Activated naive CD4-positive, alpha-beta T cell treated with anti-CD3 and anti-CD28 coated beads for 36 hours (primary cell): ENCODE results near the gene ESR1. TPM values are rescaled to one million over a fixed set of nuclear protein-coding genes. Genes with fewer than 3 reads are reported as not detected.

Source experiments
- CTCF ChIA-PET: fragments of 350-600 bp; sonication (Branson Sonifier 250); formaldehyde crosslinking; loops from one replicate; lab custom pipeline; 2021; ENCODE audit warnings: antibody characterized with exemption; lab: Charles Lee
- DNase-seq: peaks from one replicate; pipeline ENCODE4 v3.0.0-alpha.2; 2020
- H3K27ac Mint-ChIP-seq: one replicate; pipeline ENCODE4 v1.8.0; 2021; ENCODE audit warnings: mild to moderate bottlenecking, mixed read lengths
- H3K27me3 Mint-ChIP-seq: one replicate; pipeline ENCODE4 v1.8.0; 2021; ENCODE audit warnings: low read depth, mixed read lengths
- H3K36me3 Mint-ChIP-seq: one replicate; pipeline ENCODE4 v1.8.0; 2021; ENCODE audit warnings: low read depth, mixed read lengths
- H3K4me1 Mint-ChIP-seq: one replicate; pipeline ENCODE4 v1.8.0; 2021; ENCODE audit warnings: low read depth, mixed read lengths
- H3K4me3 Mint-ChIP-seq: one replicate; pipeline ENCODE4 v1.8.0; 2021; ENCODE audit warnings: mild to moderate bottlenecking, moderate library complexity, mixed read lengths
- H3K9me3 Mint-ChIP-seq: one replicate; pipeline ENCODE4 v1.8.0; 2021; ENCODE audit warnings: mixed read lengths
- intact Hi-C: fragments of 100-400 bp; cut with micrococcal nuclease; formaldehyde crosslinking; loops from one replicate; pipeline ENCODE4 v1.15.1; 2023
- total RNA-seq, 2 experiments: library from RNA; stranded (reverse); gene quantifications; one replicate each; pipeline ENCODE4 v1.2.3, GENCODE V29; 2021

Gene ESR1
- total RNA-seq, 2 experiments from 2014 or later = 0.52 to 0.54 TPM

- intact Hi-C loops = no loop called here
- no peaks in the 10 kb centered on the region for H3K4me1 Mint-ChIP-seq
- no peak overlapping the region for H3K27ac Mint-ChIP-seq
- no peaks in the 10 kb centered on the region for H3K36me3 Mint-ChIP-seq
- peaks cover 5% of the 10 kb centered on the region for H3K27me3 Mint-ChIP-seq
- H3K4me3 Mint-ChIP-seq = no peak overlapping the region
- DNase-seq = no peak
- CTCF ChIA-PET = no interaction called here
- H3K9me3 Mint-ChIP-seq = no peaks in the 10 kb centered on the region
These were observed 22.9 kb upstream of the ESR1 start for GRCh38 chr6:151784441-151785214.

- DNase-seq = no peak
- H3K36me3 Mint-ChIP-seq = no peaks in the 10 kb centered on the region
- no peaks in the 10 kb centered on the region for H3K4me1 Mint-ChIP-seq
- no peak overlapping the region for H3K4me3 Mint-ChIP-seq
- intact Hi-C loops = no loop called here
- H3K27ac Mint-ChIP-seq = no peak overlapping the region
- H3K27me3 Mint-ChIP-seq = peaks cover 14% of the 10 kb centered on the region
- H3K9me3 Mint-ChIP-seq = no peaks in the 10 kb centered on the region
- CTCF ChIA-PET = no interaction called here
These were observed 10.5 kb upstream of the ESR1 start for GRCh38 chr6:151796842-151797530.

GRCh38 chr6:151803743-151804142 lies 3.7 kb upstream of the ESR1 start:
- Mint-ChIP-seq H3K36me3 (no peaks in the 10 kb centered on the region), H3K4me1 (peaks cover 11% of the 10 kb centered on the region), H3K9me3 (no peaks in the 10 kb centered on the region), H3K4me3 (no peak overlapping the region), H3K27ac (no peak overlapping the region), H3K27me3 (peaks cover 45% of the 10 kb centered on the region)
- CTCF ChIA-PET = no interaction called here
- DNase-seq = no peak
- intact Hi-C loops = no loop called here

- no peak overlapping the region for H3K27ac Mint-ChIP-seq
- H3K9me3 Mint-ChIP-seq = no peaks in the 10 kb centered on the region
- intact Hi-C loops = loop anchor here (5.0 kb wide), 2 partner anchors 112 to 127 kb away; no protein-coding TSS in a partner anchor
- CTCF ChIA-PET = no interaction called here
- H3K27me3 Mint-ChIP-seq = peaks cover 50% of the 10 kb centered on the region
- H3K4me3 Mint-ChIP-seq = no peak overlapping the region
- no peak for DNase-seq
- H3K36me3 Mint-ChIP-seq = no peaks in the 10 kb centered on the region
- H3K4me1 Mint-ChIP-seq = peaks cover 13% of the 10 kb centered on the region
These were observed 2.7 kb upstream of the ESR1 start for GRCh38 chr6:151804585-151805285.

- Mint-ChIP-seq H3K4me3 (no peak overlapping the region), H3K36me3 (no peaks in the 10 kb centered on the region), H3K9me3 (no peaks in the 10 kb centered on the region), H3K27me3 (peaks cover 49% of the 10 kb centered on the region), H3K4me1 (peaks cover 13% of the 10 kb centered on the region), H3K27ac (no peak overlapping the region)
- intact Hi-C loops = loop anchor here (5.0 kb wide), 2 partner anchors 113 to 128 kb away; no protein-coding TSS in a partner anchor
- no peak for DNase-seq
- CTCF ChIA-PET = no interaction called here
These were observed 2.1 kb upstream of the ESR1 start for GRCh38 chr6:151805286-151805840.

- H3K27ac Mint-ChIP-seq = no peak overlapping the region
- H3K27me3 Mint-ChIP-seq = peaks cover 43% of the 10 kb centered on the region
- intact Hi-C loops = loop anchor here (2.0 to 5.0 kb wide), 3 partner anchors 42 to 130 kb away; no protein-coding TSS in a partner anchor
- peak; percentile 19 for DNase-seq
- CTCF ChIA-PET = interaction anchor here (1.0 kb wide), 1 partner anchor 40 kb away, joined by 6 read pairs; no protein-coding TSS in a partner anchor
- peaks cover 13% of the 10 kb centered on the region for H3K4me1 Mint-ChIP-seq
- peak overlapping the region; percentile 69 for H3K4me3 Mint-ChIP-seq
- no peaks in the 10 kb centered on the region for H3K9me3 Mint-ChIP-seq
- H3K36me3 Mint-ChIP-seq = no peaks in the 10 kb centered on the region
These were observed 547 bp upstream of the ESR1 start for GRCh38 chr6:151806757-151807512.

GRCh38 chr6:151808371-151809241 lies 1.1 kb downstream of the ESR1 start:
- intact Hi-C loops = loop anchor here (5.0 kb wide), 2 partner anchors 116 to 131 kb away; no protein-coding TSS in a partner anchor
- peak overlapping the region; percentile 67 for H3K4me3 Mint-ChIP-seq
- no peak for DNase-seq
- H3K27me3 Mint-ChIP-seq = peaks cover 36% of the 10 kb centered on the region
- no peaks in the 10 kb centered on the region for H3K9me3 Mint-ChIP-seq
- H3K27ac Mint-ChIP-seq = no peak overlapping the region
- H3K4me1 Mint-ChIP-seq = peaks cover 13% of the 10 kb centered on the region
- H3K36me3 Mint-ChIP-seq = no peaks in the 10 kb centered on the region
- CTCF ChIA-PET = interaction anchor here (0.7 to 1.0 kb wide), 4 partner anchors 42 to 350 kb away, joined by 3 to 6 read pairs (median 3); no protein-coding TSS in a partner anchor

GRCh38 chr6:151811081-151811480 lies 3.6 kb downstream of the ESR1 start:
- no peak overlapping the region for H3K27ac Mint-ChIP-seq

GRCh38 chr6:151813858-151814257 lies 6.4 kb downstream of the ESR1 start:
- CTCF ChIA-PET = no interaction called here
- Mint-ChIP-seq H3K4me1 (peaks cover under 1% of the 10 kb centered on the region), H3K4me3 (no peak overlapping the region), H3K36me3 (no peaks in the 10 kb centered on the region), H3K27ac (no peak overlapping the region), H3K9me3 (no peaks in the 10 kb centered on the region), H3K27me3 (peaks cover 6% of the 10 kb centered on the region)
- intact Hi-C loops = no loop called here
- no peak for DNase-seq

More at GRCh38 chr6:151811081-151811480, 3.6 kb downstream of the ESR1 start:
- Mint-ChIP-seq H3K4me3 (no peak overlapping the region), H3K4me1 (peaks cover 13% of the 10 kb centered on the region), H3K27me3 (peaks cover 23% of the 10 kb centered on the region), H3K36me3 (no peaks in the 10 kb centered on the region), H3K9me3 (no peaks in the 10 kb centered on the region)
- CTCF ChIA-PET = no interaction called here
- intact Hi-C loops = no loop called here
- no peak for DNase-seq

GRCh38 chr6:151814614-151815013 lies 7.1 kb downstream of the ESR1 start:
- H3K27me3 Mint-ChIP-seq = no peaks in the 10 kb centered on the region
- intact Hi-C loops = no loop called here
- H3K4me3 Mint-ChIP-seq = no peak overlapping the region
- CTCF ChIA-PET = no interaction called here
- H3K36me3 Mint-ChIP-seq = no peaks in the 10 kb centered on the region
- H3K9me3 Mint-ChIP-seq = no peaks in the 10 kb centered on the region
- no peak overlapping the region for H3K27ac Mint-ChIP-seq
- no peaks in the 10 kb centered on the region for H3K4me1 Mint-ChIP-seq
- no peak for DNase-seq
